Hematopoietic multipotent progenitor cell treated with erythropoietin and hydrocortisone succinate and interleukin-3 and kit ligand, for 8 days (in vitro differentiated cells): ENCODE measurements around the gene EGFR.

Source experiments
- DNase-seq: peaks from one replicate; pipeline ENCODE4 v3.0.0-alpha.2; 2015

Gene EGFR

GRCh38 chr7:55108401-55108800 lies 89.6 kb downstream of the EGFR start:
- DNase-seq: no peak

GRCh38 chr7:55108818-55109217 lies 90.0 kb downstream of the EGFR start:
- DNase-seq: no peak

GRCh38 chr7:55109404-55110167 lies 90.8 kb downstream of the EGFR start:
- no peak for DNase-seq

- no peak for DNase-seq
These were observed 91.6 kb downstream of the EGFR start for GRCh38 chr7:55110282-55110992.

- DNase-seq: no peak
These were observed 92.2 kb downstream of the EGFR start for GRCh38 chr7:55110993-55111361.

GRCh38 chr7:55112056-55112455 lies 93.2 kb downstream of the EGFR start:
- no peak for DNase-seq

GRCh38 chr7:55113760-55114540 lies 95.1 kb downstream of the EGFR start:
- DNase-seq: no peak

- DNase-seq: no peak
These were observed 98.5 kb downstream of the EGFR start for GRCh38 chr7:55117286-55117685.

GRCh38 chr7:55118426-55118825 lies 99.6 kb downstream of the EGFR start:
- no peak for DNase-seq

GRCh38 chr7:55119571-55119970 lies 100.8 kb downstream of the EGFR start:
- DNase-seq: no peak

GRCh38 chr7:55120074-55120473 lies 101.3 kb downstream of the EGFR start:
- no peak for DNase-seq

GRCh38 chr7:55120501-55121198 lies 101.8 kb downstream of the EGFR start:
- no peak for DNase-seq

GRCh38 chr7:55121249-55121648 lies 102.4 kb downstream of the EGFR start:
- DNase-seq: no peak

GRCh38 chr7:55122263-55122662 lies 103.4 kb downstream of the EGFR start:
- DNase-seq: no peak

GRCh38 chr7:55124989-55125875 lies 106.4 kb downstream of the EGFR start:
- DNase-seq: no peak

GRCh38 chr7:55127135-55127551 lies 108.3 kb downstream of the EGFR start:
- no peak for DNase-seq

GRCh38 chr7:55127622-55128081 lies 108.8 kb downstream of the EGFR start:
- DNase-seq: no peak

GRCh38 chr7:55128693-55129394 lies 110.0 kb downstream of the EGFR start:
- DNase-seq: no peak

GRCh38 chr7:55129541-55130394 lies 111.0 kb downstream of the EGFR start:
- DNase-seq: no peak
